IMR-90 (cell line): ENCODE measurements around the gene TMEM213. TPM values are rescaled to one million over a fixed set of nuclear protein-coding genes. Genes with fewer than 3 reads are reported as not detected.

Source experiments
- ATAC-seq: fragments of 200-7000 bp; cut with Tn5 transposase; 2 replicates; pipeline ENCODE4 v1.9.1; 2020; ENCODE audit warnings: low read depth, mild to moderate bottlenecking, moderate library complexity
- BruUV-seq: library from RNA; stranded (reverse); fragments of 400-500 nt; replicated peaks from 2 replicates; lab custom pipeline; 2021; lab: Mats Ljungman, UMichigan
- CTCF ChIA-PET: fragments of 300-600 bp; formaldehyde crosslinking; extraction: SDS; loops from one replicate; lab custom pipeline; 2021; ENCODE audit warnings: antibody characterized with exemption; lab: Yijun Ruan, JAX
- POLR2A ChIA-PET: fragments of 300-600 bp; sonication (Branson Sonifier 250); formaldehyde crosslinking; loops from one replicate; lab custom pipeline; 2022; ENCODE audit warnings: antibody characterized with exemption; ENCODE audit not compliant: unreplicated experiment; lab: Charles Lee
- DNase-seq: peaks from one replicate; pipeline ENCODE4 v3.0.0; 2013
- H2AFZ ChIP-seq: replicated peaks from 2 replicates; pipeline ENCODE3; 2013; ENCODE audit warnings: low read length, mild to moderate bottlenecking; ENCODE audit not compliant: poor library complexity
- H2AK5ac ChIP-seq: 2 replicates; pipeline ENCODE4 v1.6.1; 2013; ENCODE audit warnings: low read depth, low read length, inconsistent platforms
- H2AK9ac ChIP-seq: replicated peaks from 2 replicates; pipeline ENCODE3; 2013; ENCODE audit warnings: mild to moderate bottlenecking, low read depth, low read length, moderate library complexity; ENCODE audit not compliant: poor library complexity
- H2BK120ac ChIP-seq: 2 replicates; pipeline ENCODE4 v1.6.1; 2013; ENCODE audit warnings: low read depth, low read length, inconsistent platforms
- H2BK15ac ChIP-seq: 3 replicates; pipeline ENCODE4 v1.6.1; 2013; ENCODE audit warnings: low read depth, low read length, inconsistent platforms
- H2BK20ac ChIP-seq: 2 replicates; pipeline ENCODE4 v1.6.1; 2013; ENCODE audit warnings: low read depth, mild to moderate bottlenecking, inconsistent platforms, low read length, moderate library complexity
- H2BK5ac ChIP-seq: 2 replicates; pipeline ENCODE4 v1.6.1; 2013; ENCODE audit warnings: mild to moderate bottlenecking, low read depth, low read length, inconsistent platforms; ENCODE audit not compliant: poor library complexity, severe bottlenecking
- H3K14ac ChIP-seq: replicated peaks from 2 replicates; pipeline ENCODE4 v1.6.1; 2013; ENCODE audit warnings: low read depth, low read length, inconsistent platforms
- H3K18ac ChIP-seq: 2 replicates; pipeline ENCODE4 v1.6.1; 2013; ENCODE audit warnings: low read depth, low read length, control low read depth
- H3K23ac ChIP-seq: 2 replicates; pipeline ENCODE4 v1.6.1; 2013; ENCODE audit warnings: low read depth, low read length, inconsistent platforms
- H3K27ac ChIP-seq: 2 replicates; pipeline ENCODE4 v1.5.1; 2013; ENCODE audit warnings: mild to moderate bottlenecking, control low read depth, low read length; ENCODE audit not compliant: insufficient read depth
- H3K27me3 ChIP-seq: 2 replicates; pipeline ENCODE4 v1.6.1; 2013; ENCODE audit warnings: low read length; ENCODE audit not compliant: control insufficient read depth, insufficient read depth
- H3K36me3 ChIP-seq: 2 replicates; pipeline ENCODE4 v1.6.1; 2013; ENCODE audit warnings: low read length, mixed read lengths; ENCODE audit not compliant: control insufficient read depth, insufficient read depth
- H3K4ac ChIP-seq: 2 replicates; pipeline ENCODE4 v1.6.1; 2013; ENCODE audit warnings: low read depth, low read length, inconsistent platforms
- H3K4me1 ChIP-seq: 2 replicates; pipeline ENCODE4 v1.6.1; 2013; ENCODE audit warnings: low read length, mixed read lengths; ENCODE audit not compliant: control insufficient read depth, insufficient read depth
- H3K4me2 ChIP-seq: 2 replicates; pipeline ENCODE4 v1.6.1; 2013; ENCODE audit warnings: low read depth, mild to moderate bottlenecking, control low read depth, low read length, moderate library complexity
- H3K4me3 ChIP-seq: 2 replicates; pipeline ENCODE4 v1.5.1; 2013; ENCODE audit warnings: low read depth, mild to moderate bottlenecking, control low read depth, low read length, moderate library complexity; ENCODE audit not compliant: insufficient read depth
- H3K56ac ChIP-seq: 2 replicates; pipeline ENCODE4 v1.6.1; 2013; ENCODE audit warnings: low read length, inconsistent platforms; ENCODE audit not compliant: insufficient read depth; ENCODE audit errors: extremely low read depth
- H3K79me1 ChIP-seq, 2 experiments: 2 replicates each; pipeline ENCODE4 v1.6.1; 2013; ENCODE audit warnings: low read length in 2 of 2, inconsistent platforms in 1 of 2, low read depth in 1 of 2
- H3K9ac ChIP-seq: 2 replicates; pipeline ENCODE4 v1.6.1; 2013; ENCODE audit warnings: low read depth, low read length, control low read depth
- H3K9me1 ChIP-seq: 2 replicates; pipeline ENCODE4 v1.6.1; 2013; ENCODE audit warnings: low read length, inconsistent platforms; ENCODE audit not compliant: insufficient read depth
- H3K9me3 ChIP-seq: 2 replicates; pipeline ENCODE4 v1.6.1; 2013; ENCODE audit warnings: low read length; ENCODE audit not compliant: control insufficient read depth, insufficient read depth
- H4K20me1 ChIP-seq: 2 replicates; pipeline ENCODE4 v1.6.1; 2013; ENCODE audit warnings: low read length, inconsistent platforms; ENCODE audit not compliant: insufficient read depth
- H4K5ac ChIP-seq: 2 replicates; pipeline ENCODE4 v1.6.1; 2013; ENCODE audit warnings: mild to moderate bottlenecking, low read depth, low read length, control low read depth
- H4K8ac ChIP-seq, 2 experiments: 2 replicates each; pipeline ENCODE4 v1.6.1; 2013; ENCODE audit warnings: low read depth in 2 of 2, low read length in 2 of 2, control low read depth in 1 of 2, inconsistent platforms in 1 of 2
- H4K91ac ChIP-seq: 2 replicates; pipeline ENCODE4 v1.6.1; 2013; ENCODE audit warnings: low read depth, low read length, inconsistent platforms; ENCODE audit not compliant: insufficient read depth
- POLR2A ChIP-seq: IDR thresholded peaks from 2 replicates; pipeline ENCODE4 v1.6.1; 2012; ENCODE audit warnings: mild to moderate bottlenecking, low read depth, low read length
- RCOR1 ChIP-seq: IDR thresholded peaks from 2 replicates; pipeline ENCODE4 v1.6.1; 2012; ENCODE audit warnings: mild to moderate bottlenecking, low read length, improper control_type of control experiment; ENCODE audit not compliant: insufficient replicate concordance
- dilution Hi-C: fragments of 300-500 bp; cut with HindIII; formaldehyde crosslinking; loops from one replicate; pipeline ENCODE4 v1.14.3; 2018; ENCODE audit warnings: low sequenced_read_pairs; ENCODE audit not compliant: unreplicated experiment
- in situ Hi-C: fragments of 300-500 bp; cut with MboI; formaldehyde crosslinking; loops from 3 replicates; pipeline ENCODE4 v1.14.3; 2019; ENCODE audit warnings: low sequenced_read_pairs, inconsistent platforms, mixed read lengths
- intact Hi-C: fragments of 100-400 bp; cut with micrococcal nuclease; formaldehyde crosslinking; loops from 2 replicates; pipeline ENCODE4 v1.10.0; 2022
- polyA plus RNA-seq, 3 experiments: library from polyadenylated mRNA; depleted of rRNA; stranded (reverse); fragments of >200 nt; gene quantifications; 2 replicates each; pipeline ENCODE4 v1.2.3, GENCODE V29; 2012; ENCODE audit warnings: low replicate concordance in 1 of 3
- total RNA-seq: library from RNA; depleted of rRNA; stranded (reverse); fragments of >200 nt; gene quantifications from 2 replicates; pipeline ENCODE4 v1.2.3, GENCODE V29; 2012

The TMEM213 gene
- total and polyA plus RNA-seq, 2 of the 4 experiments (the other 2 are of a cell fraction): not detected

- no peak overlapping the region for H3K18ac ChIP-seq
- H3K79me1 ChIP-seq: no peaks in the 10 kb centered on the region
- no peak overlapping the region for H4K91ac ChIP-seq
- peaks cover 3% of the 10 kb centered on the region for H3K9me3 ChIP-seq
- H3K36me3 ChIP-seq: peaks cover 6% of the 10 kb centered on the region
- in situ Hi-C loops (no loop called here), intact Hi-C loops (no loop called here), dilution Hi-C loops (no loop called here)
- no peak overlapping the region for H2BK5ac ChIP-seq
- TF ChIP-seq RCOR1: no peak
- no peak for TF ChIP-seq POLR2A
- H4K8ac ChIP-seq: no peak overlapping the region
- no peak overlapping the region for H3K4me2 ChIP-seq
- H4K5ac ChIP-seq: no peak overlapping the region
- H3K23ac ChIP-seq: no peak overlapping the region
- no peak overlapping the region for H3K4me3 ChIP-seq
- no peak overlapping the region for H2AK5ac ChIP-seq
- no peaks in the 10 kb centered on the region for H3K27me3 ChIP-seq
- no peak overlapping the region for H3K14ac ChIP-seq
- H2BK20ac ChIP-seq: no peak overlapping the region
- no peak overlapping the region for H2AFZ ChIP-seq
- H2BK120ac ChIP-seq: no peak overlapping the region
- no peak overlapping the region for H2BK15ac ChIP-seq
- H3K4me1 ChIP-seq: no peaks in the 10 kb centered on the region
- POLR2A ChIA-PET: no interaction called here
- no peak overlapping the region for H3K56ac ChIP-seq
- CTCF ChIA-PET: no interaction called here
- H3K27ac ChIP-seq: no peak overlapping the region
- peaks cover 5% of the 10 kb centered on the region; the same call in 1 of the 2 replicates for H3K9me1 ChIP-seq
- BruUV-seq: no TSS peak
- H3K4ac ChIP-seq: no peak overlapping the region
- H4K20me1 ChIP-seq: no peaks in the 10 kb centered on the region
- DNase-seq (no peak), ATAC-seq (no peak)
- no peak overlapping the region for H3K9ac ChIP-seq
- H2AK9ac ChIP-seq: no peak overlapping the region
These were observed 59.9 kb downstream of the TMEM213 start for GRCh38 chr7:138857728-138858127.
